AG04449 (cell line): ENCODE data around the gene TPBGL.

Source experiments
- CTCF ChIA-PET: fragments of 350-600 bp; formaldehyde crosslinking; extraction: SDS; loops from one replicate; lab custom pipeline; 2021; ENCODE audit warnings: antibody characterized with exemption; lab: Yijun Ruan, JAX
- POLR2A ChIA-PET: fragments of 400-600, 350-600 bp; formaldehyde crosslinking; extraction: SDS; loops from one replicate; lab custom pipeline; 2020; ENCODE audit warnings: antibody characterized with exemption, inconsistent platforms; lab: Yijun Ruan, JAX
- DNase-seq: peaks from one replicate; pipeline ENCODE4 v3.0.0-alpha.2; 2010; ENCODE audit warnings: low read depth, low spot score
- H3K4me3 ChIP-seq: 2 replicates; pipeline ENCODE4 v1.5.1; 2011; ENCODE audit warnings: low read depth, mild to moderate bottlenecking, control low read depth, low read length
- TF ChIP-seq, protein P1 (sequence below): IDR thresholded peaks from one replicate; pipeline ENCODE4 v1.5.1; 2011; ENCODE audit warnings: mild to moderate bottlenecking, moderate library complexity, low read length, control low read depth, inconsistent platforms; ENCODE audit not compliant: insufficient read depth; ENCODE audit errors: missing control alignments

The TPBGL gene

DNA sequence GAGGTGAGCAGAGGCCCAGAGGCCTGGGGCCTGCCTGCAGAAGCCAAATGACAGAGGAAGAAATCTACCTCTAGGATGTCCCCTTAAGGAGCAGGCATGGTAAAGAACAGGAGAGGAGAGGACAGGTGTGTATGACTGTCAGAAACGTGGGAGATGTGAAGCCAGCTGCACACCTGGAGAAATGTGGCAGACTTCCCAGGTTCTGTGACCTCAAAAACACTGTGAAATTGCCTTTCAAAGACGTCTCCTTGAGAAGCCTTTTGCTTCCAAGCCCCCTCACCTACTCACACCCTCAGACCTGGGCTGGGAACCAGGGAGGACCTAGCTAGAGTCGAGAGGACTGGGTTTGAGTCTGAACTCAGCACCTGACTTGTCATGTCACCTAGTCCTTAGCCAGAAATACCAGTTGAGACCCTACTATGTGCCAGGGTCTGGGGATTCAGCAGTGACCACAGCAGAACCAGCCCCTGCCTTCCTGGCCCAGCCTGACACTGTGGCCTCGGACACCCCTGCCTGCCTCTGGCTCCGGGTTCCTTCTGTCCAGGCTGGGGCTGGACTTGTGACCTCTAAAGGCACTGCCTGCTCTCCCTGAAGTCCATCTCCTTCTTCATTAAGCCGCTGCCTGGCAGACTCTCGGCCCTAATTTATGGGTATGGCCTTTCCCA, 5.6 kb downstream of the TPBGL start:
- TF ChIP-seq, protein P1, sequence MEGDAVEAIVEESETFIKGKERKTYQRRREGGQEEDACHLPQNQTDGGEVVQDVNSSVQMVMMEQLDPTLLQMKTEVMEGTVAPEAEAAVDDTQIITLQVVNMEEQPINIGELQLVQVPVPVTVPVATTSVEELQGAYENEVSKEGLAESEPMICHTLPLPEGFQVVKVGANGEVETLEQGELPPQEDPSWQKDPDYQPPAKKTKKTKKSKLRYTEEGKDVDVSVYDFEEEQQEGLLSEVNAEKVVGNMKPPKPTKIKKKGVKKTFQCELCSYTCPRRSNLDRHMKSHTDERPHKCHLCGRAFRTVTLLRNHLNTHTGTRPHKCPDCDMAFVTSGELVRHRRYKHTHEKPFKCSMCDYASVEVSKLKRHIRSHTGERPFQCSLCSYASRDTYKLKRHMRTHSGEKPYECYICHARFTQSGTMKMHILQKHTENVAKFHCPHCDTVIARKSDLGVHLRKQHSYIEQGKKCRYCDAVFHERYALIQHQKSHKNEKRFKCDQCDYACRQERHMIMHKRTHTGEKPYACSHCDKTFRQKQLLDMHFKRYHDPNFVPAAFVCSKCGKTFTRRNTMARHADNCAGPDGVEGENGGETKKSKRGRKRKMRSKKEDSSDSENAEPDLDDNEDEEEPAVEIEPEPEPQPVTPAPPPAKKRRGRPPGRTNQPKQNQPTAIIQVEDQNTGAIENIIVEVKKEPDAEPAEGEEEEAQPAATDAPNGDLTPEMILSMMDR = no peak
- POLR2A ChIA-PET = no interaction called here
- no peak for DNase-seq
- no peak overlapping the region for H3K4me3 ChIP-seq
- CTCF ChIA-PET = interaction anchor here (4.5 to 17.3 kb wide), 6 partner anchors 7 to 318 kb away, joined by 35 to 501 read pairs (median 200); partner anchors contain the start of gene TPBGL

DNA sequence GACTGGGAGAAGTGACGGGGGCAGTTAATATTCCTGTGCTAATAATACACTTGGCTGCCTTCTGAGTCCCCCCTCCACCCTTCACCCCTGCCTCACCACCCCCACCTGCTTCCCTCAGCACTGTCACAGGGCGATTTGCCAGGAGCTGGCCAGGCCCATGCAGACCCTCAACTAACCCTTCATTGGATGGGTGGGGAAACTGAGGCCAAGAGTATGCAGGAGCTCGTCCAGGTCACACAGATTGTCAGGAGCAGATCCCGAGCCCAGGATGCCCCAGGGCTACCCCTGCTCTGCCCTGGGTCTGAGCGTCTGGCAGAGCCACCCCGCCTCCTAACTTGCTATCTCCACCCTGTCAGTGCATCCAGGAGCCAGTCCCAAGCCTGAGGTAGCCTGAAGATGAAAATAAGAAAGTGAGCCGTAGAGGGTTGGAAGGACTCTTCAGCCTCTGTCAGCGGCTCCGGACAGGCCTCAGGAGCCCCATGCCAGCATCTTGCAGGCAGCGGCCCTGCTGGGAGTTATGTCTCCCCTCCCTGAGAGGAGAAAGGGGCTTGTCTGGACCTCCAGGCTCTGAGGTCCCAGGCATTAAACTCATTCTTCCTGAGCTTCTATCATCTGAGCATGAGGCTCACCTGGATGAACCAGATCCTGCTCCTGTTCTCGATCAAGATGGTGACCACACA, 6.2 kb downstream of the TPBGL start:
- ChIA-PET CTCF (interaction anchor here (1.0 to 17.3 kb wide), 12 partner anchors 7 to 545 kb away, joined by 3 to 501 read pairs (median 64); partner anchors contain the start of gene TPBGL), POLR2A (no interaction called here)
- H3K4me3 ChIP-seq = no peak overlapping the region
- DNase-seq = no peak
- TF ChIP-seq, protein P1 = no peak

DNA sequence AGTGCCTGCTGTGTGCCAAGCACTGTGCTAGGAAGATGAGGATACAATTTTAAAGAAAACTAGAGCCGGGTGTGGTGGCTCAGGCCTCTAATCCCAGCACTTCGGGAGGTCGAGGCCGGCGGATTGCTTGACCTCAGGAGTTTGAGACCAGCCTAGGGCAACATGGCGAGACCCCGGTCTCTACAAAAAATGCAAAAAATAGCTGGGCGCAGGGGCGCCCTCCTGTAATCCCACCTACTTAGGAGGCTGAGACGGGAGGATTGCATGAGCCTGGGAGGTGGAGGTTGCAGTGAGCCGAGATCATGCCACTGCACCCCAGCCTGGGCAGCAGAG, 8.3 kb downstream of the TPBGL start:
- ChIA-PET POLR2A (no interaction called here), CTCF (interaction anchor here (0.6 to 17.3 kb wide), 50 partner anchors 9 to 796 kb away, joined by 3 to 501 read pairs (median 5); partner anchors contain the start of genes NEU3, SLCO2B1 and TPBGL)
- no peak overlapping the region for H3K4me3 ChIP-seq
- TF ChIP-seq, protein P1 = no peak
- no peak for DNase-seq

DNA sequence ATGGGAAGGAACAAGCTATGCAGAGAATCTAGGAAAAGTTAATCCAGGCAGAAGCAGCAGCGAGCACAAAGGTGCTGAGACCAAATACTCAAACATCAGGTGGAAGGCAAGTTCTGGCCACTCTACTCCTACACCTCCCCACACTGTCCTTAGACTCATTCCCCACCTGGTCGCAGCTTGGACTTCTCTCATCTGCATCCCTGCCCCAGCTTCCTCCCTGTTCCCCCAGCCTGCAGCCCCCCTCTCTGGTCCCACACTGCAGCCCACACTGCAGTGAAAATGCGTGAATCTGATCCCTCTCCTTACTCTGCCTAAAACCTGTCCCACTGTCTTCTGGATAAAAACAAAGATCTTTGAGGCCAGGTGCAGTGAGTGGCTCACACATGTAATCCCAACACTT, 9.1 kb downstream of the TPBGL start:
- DNase-seq = no peak
- H3K4me3 ChIP-seq = no peak overlapping the region
- CTCF ChIA-PET = interaction anchor here (0.9 to 17.3 kb wide), 24 partner anchors 8 to 386 kb away, joined by 3 to 501 read pairs (median 11); partner anchors contain the start of genes SLCO2B1 and TPBGL
- POLR2A ChIA-PET = no interaction called here
- TF ChIP-seq, protein P1 = no peak

DNA sequence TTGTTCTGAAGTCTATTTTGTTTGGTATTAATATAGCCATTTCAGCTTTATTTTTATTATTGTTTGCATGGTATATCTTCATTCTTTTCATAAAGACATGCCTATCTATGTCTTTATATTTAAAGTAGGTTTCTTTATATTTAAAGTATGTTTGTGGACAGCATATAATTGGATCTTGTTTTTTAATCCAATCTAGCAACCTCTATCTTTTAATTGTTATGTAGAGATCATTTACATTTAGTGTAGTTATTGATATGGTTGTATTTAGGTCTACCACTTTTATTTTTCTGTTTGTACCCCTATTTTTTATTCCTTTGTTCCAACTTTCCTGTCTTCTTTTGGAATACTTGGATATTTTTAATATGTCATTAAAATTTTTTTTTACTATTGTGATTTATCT, 13.8 kb downstream of the TPBGL start:
- DNase-seq = no peak
- no peak overlapping the region for H3K4me3 ChIP-seq
- CTCF ChIA-PET = interaction anchor here (1.8 to 2.7 kb wide), 3 partner anchors 10 to 111 kb away, joined by 9 to 21 read pairs (median 10); no protein-coding TSS in a partner anchor
- TF ChIP-seq, protein P1 = no peak
- POLR2A ChIA-PET = no interaction called here
